ENCODE measurements around the gene SFXN5.

SFXN5 gene

GRCh38 chr2:72897785-72898584 is 173.5 kb downstream of the SFXN5 start:
- no peak for DNase-seq (ENCODE audit: low read depth)

GRCh38 chr2:72896446-72896845 is 175.1 kb downstream of the SFXN5 start:
- no peak for DNase-seq (ENCODE audit: low read depth)

- DNase-seq (ENCODE audit: low read depth) = peak; percentile 59
Measured at GRCh38 chr2:72895759-72896281, 175.7 kb downstream of the SFXN5 start.

GRCh38 chr2:72895154-72895553 is 176.4 kb downstream of the SFXN5 start:
- no peak for DNase-seq (ENCODE audit: low read depth)

GRCh38 chr2:72894514-72894913 is 177.0 kb downstream of the SFXN5 start:
- DNase-seq (ENCODE audit: low read depth) = no peak

- DNase-seq (ENCODE audit: low read depth) = peak; percentile 76
Measured at GRCh38 chr2:72893594-72894319, 177.8 kb downstream of the SFXN5 start.

- DNase-seq (ENCODE audit: low read depth) = peak; percentile 65
Measured at GRCh38 chr2:72892506-72893173, 178.9 kb downstream of the SFXN5 start.
